ENCODE data around the gene CYBRD1. TPM values are rescaled to one million over a fixed set of nuclear protein-coding genes. Genes with fewer than 3 reads are reported as not detected.
"Not testable (repeated sequence)": the region's sequence is repeated elsewhere in the genome, so short reads cannot be mapped to it uniquely, and the experiment has no call there.

Gene CYBRD1
- total and polyA plus RNA-seq, 3 donors from 2014 or later = 53.1 to 60.1 (median 53.5) TPM

DNA sequence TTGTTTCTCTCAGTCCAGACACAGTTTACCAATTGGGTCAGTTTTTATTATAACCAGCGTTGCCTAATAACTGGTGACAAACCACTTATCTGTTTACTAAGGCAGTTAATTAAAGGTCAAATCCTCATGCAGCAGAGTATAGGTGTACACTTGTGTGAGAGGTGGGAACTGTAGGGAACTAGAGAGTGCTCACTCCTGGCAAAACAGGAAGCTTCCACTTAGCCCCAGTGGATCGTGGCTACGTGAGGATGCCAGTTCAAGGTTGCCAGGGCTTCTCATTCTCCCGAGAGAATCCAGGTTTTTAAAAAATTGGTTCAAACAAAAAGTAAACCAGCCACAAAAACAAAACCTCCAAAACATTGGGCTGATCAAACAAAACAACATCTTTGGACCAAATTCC lies 8.1 kb downstream of the CYBRD1 start:
- intact Hi-C loops (cut with DNase I; ENCODE audit: low total_unique reads) = no loop called here
- TF ChIP-seq POLR2A (IDR thresholded peaks at IDR 0.05) = no peak
- TF ChIP-seq, protein P1, sequence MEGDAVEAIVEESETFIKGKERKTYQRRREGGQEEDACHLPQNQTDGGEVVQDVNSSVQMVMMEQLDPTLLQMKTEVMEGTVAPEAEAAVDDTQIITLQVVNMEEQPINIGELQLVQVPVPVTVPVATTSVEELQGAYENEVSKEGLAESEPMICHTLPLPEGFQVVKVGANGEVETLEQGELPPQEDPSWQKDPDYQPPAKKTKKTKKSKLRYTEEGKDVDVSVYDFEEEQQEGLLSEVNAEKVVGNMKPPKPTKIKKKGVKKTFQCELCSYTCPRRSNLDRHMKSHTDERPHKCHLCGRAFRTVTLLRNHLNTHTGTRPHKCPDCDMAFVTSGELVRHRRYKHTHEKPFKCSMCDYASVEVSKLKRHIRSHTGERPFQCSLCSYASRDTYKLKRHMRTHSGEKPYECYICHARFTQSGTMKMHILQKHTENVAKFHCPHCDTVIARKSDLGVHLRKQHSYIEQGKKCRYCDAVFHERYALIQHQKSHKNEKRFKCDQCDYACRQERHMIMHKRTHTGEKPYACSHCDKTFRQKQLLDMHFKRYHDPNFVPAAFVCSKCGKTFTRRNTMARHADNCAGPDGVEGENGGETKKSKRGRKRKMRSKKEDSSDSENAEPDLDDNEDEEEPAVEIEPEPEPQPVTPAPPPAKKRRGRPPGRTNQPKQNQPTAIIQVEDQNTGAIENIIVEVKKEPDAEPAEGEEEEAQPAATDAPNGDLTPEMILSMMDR (IDR thresholded peaks at IDR 0.05) = no peak
- no peak overlapping the region for H3K27ac ChIP-seq
- no peaks in the 10 kb centered on the region for H3K36me3 ChIP-seq (ENCODE audit: low read depth, missing control alignments)
- 59 to 63% methylated on average over 4 of the region's 4 CpGs for WGBS, 2 donors
- no peaks in the 10 kb centered on the region for H3K27me3 ChIP-seq
- peaks cover 2% of the 10 kb centered on the region for H3K4me1 ChIP-seq
- no peak for DNase-seq
- H3K4me3 ChIP-seq = no peak overlapping the region
- H3K9me3 ChIP-seq = no peaks in the 10 kb centered on the region

DNA sequence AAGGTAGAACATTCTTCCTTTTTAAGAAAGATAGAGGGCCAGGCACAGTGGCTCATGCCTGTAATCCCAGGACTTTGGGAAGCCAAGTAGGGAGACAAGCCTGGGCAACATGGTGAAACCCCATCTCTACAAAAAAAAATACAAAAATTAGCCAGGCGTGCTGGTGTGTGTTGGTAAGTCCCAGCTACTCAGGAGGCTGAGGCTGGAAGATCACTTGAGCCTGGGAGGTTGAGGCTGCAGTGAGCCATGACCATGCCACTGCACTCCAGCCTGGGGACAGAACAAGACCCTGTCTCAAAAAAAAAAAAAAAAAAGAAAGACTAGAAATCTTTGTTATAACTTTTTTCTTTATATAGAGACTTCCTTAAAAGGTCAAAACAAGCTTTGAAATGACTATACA lies 8.6 kb downstream of the CYBRD1 start:
- H3K4me3 ChIP-seq; H3K27me3 ChIP-seq; intact Hi-C loops (cut with DNase I; ENCODE audit: low total_unique reads); DNase-seq; H3K4me1 ChIP-seq; H3K36me3 ChIP-seq (ENCODE audit: low read depth, missing control alignments); H3K9me3 ChIP-seq: not testable (repeated sequence)
- WGBS, 2 donors = 92 to 97% methylated on average over 1 of the region's 1 CpG
- H3K27ac ChIP-seq = peak overlapping the region in 1 of 2 donors; percentile 8

DNA sequence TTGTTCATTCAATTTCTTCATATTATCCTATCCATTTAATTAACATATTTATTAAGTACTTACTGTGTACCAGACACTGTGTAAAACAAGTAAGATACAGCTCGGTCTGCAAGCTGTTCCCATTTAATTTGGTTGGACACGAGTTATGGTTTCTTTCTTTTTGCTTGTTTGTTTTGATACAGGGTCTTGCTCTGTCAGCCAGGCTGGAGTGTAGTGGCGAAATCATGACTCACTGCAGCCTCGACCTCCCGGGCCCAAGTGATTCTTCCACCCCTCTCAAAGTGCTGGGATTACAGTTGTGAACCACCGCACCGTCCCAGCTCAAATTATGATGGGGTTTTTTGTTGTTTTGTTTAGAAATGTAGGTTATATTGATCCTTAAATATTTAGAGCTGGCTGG lies 9.0 kb downstream of the CYBRD1 start:
- TF ChIP-seq, protein P1 (IDR thresholded peaks at IDR 0.05) = no peak
- no peak for TF ChIP-seq POLR2A (IDR thresholded peaks at IDR 0.05)
- intact Hi-C loops (cut with DNase I; ENCODE audit: low total_unique reads) = no loop called here
- Histone ChIP-seq H3K9me3 (no peaks in the 10 kb centered on the region), H3K4me1 (peaks cover 2% of the 10 kb centered on the region), H3K27ac (peak overlapping the region in 1 of 2 donors; percentile 8), H3K4me3 (no peak overlapping the region), H3K27me3 (no peaks in the 10 kb centered on the region), H3K36me3 (ENCODE audit: low read depth, missing control alignments) (no peaks in the 10 kb centered on the region)
- DNase-seq = peak; percentile 37
- WGBS, 2 donors = 36 to 51% methylated on average over 7 of the region's 7 CpGs

DNA sequence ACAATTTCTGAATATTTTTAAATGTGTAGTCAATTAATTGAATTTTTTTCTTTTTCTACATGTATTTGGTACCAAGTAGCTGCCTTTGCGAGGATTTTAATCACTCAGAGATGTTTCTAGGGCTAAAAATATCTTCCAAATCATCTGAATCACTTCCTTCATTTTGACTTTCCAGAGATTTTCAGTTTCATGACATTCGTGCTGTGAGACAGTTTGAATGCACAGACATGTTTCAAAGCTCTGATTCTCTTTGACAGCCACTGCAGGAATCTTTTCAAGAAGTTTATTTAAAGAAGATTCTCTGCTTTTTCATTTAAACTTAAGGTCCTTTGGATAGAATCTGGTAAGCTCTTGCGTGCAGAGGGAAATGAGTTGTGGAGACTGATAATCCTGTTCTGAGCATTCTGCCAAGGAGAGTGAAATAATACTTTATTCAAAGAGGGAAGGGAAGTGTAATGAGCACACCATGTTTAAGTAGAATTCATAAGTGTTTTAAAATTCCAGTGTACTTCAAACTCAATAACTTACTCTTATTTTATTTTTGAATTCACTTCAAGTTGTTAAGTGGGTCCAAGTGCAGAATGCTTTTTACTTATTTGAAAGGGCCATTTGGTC lies 9.7 kb downstream of the CYBRD1 start:
- no peak overlapping the region for H3K4me3 ChIP-seq
- no peaks in the 10 kb centered on the region for H3K9me3 ChIP-seq
- peaks cover 2% of the 10 kb centered on the region for H3K4me1 ChIP-seq
- DNase-seq = no peak
- WGBS, 2 donors = 57 to 69% methylated on average over 3 of the region's 3 CpGs
- TF ChIP-seq POLR2A (IDR thresholded peaks at IDR 0.05) = no peak
- TF ChIP-seq, protein P1 (IDR thresholded peaks at IDR 0.05) = no peak
- H3K36me3 ChIP-seq (ENCODE audit: low read depth, missing control alignments) = no peaks in the 10 kb centered on the region
- intact Hi-C loops (cut with DNase I; ENCODE audit: low total_unique reads) = no loop called here
- no peaks in the 10 kb centered on the region for H3K27me3 ChIP-seq
- no peak overlapping the region for H3K27ac ChIP-seq

DNA sequence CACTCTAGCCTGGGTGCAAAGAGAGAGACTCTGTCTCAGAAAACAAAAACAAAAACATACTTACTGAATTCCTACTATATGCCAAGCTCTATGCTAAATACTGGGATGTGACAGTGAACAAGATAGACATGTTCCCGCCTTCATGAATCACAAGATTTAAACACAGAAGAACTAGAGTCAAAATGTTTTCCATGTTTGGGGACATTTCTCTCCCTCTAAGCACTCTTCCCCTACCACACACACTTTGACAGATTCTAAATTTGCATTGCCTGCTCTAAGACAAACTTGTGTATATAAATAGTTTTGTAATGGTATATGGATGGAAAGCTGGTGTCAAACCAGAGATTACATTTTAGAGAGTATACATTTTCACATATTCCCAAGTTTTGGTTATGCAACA lies 11.1 kb downstream of the CYBRD1 start:
- no peak for TF ChIP-seq POLR2A (IDR thresholded peaks at IDR 0.05)
- TF ChIP-seq, protein P1 (IDR thresholded peaks at IDR 0.05) = no peak
- Histone ChIP-seq H3K27me3 (no peaks in the 10 kb centered on the region), H3K4me3 (no peak overlapping the region), H3K9me3 (no peaks in the 10 kb centered on the region), H3K27ac (no peak overlapping the region), H3K4me1 (peaks cover 2% of the 10 kb centered on the region), H3K36me3 (ENCODE audit: low read depth, missing control alignments) (no peaks in the 10 kb centered on the region)
- DNase-seq = no peak
- intact Hi-C loops (cut with DNase I; ENCODE audit: low total_unique reads) = no loop called here
- WGBS, 2 donors = 92 to 100% methylated on average over 1 of the region's 1 CpG

DNA sequence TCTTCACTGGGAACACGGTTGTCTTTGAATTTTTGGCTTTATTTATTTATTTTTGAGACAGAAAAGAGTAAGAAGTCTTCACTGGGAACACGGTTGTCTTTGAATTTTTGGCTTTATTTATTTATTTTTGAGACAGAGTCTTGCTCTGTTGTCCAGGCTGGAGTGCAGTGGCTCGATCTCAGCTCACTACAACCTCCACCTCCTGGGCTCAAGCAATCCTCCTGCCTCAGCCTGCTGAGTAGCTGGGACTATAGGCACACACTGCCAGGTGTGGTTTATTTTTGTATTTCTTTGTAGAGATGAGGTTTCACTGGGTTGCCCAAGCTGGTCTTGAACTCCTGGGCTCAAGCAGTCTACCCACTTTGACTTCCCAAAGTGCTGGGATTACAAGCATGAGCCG lies 13.3 kb downstream of the CYBRD1 start:
- intact Hi-C loops (cut with DNase I; ENCODE audit: low total_unique reads); H3K4me1 ChIP-seq; H3K9me3 ChIP-seq; DNase-seq; H3K27me3 ChIP-seq; H3K27ac ChIP-seq; H3K36me3 ChIP-seq (ENCODE audit: low read depth, missing control alignments); H3K4me3 ChIP-seq: not testable (repeated sequence)
- WGBS, 2 donors = 88 to 90% methylated on average over 4 of the region's 4 CpGs

Measured in testis (tissue), 3 donors.